IMR-90 (cell line): Measurements from ENCODE around the gene DPP8. TPM values are rescaled to one million over a fixed set of nuclear protein-coding genes. Genes with fewer than 3 reads are reported as not detected.

ENCODE experiments used
- ATAC-seq: fragments of 200-7000 bp; cut with Tn5 transposase; 2 replicates; pipeline ENCODE4 v1.9.1; 2020; ENCODE audit warnings: low read depth, mild to moderate bottlenecking, moderate library complexity
- BruUV-seq: library from RNA; stranded (reverse); fragments of 400-500 nt; replicated peaks from 2 replicates; lab custom pipeline; 2021; lab: Mats Ljungman, UMichigan
- CTCF ChIA-PET: fragments of 300-600 bp; formaldehyde crosslinking; extraction: SDS; loops from one replicate; lab custom pipeline; 2021; ENCODE audit warnings: antibody characterized with exemption; lab: Yijun Ruan, JAX
- POLR2A ChIA-PET: fragments of 300-600 bp; sonication (Branson Sonifier 250); formaldehyde crosslinking; loops from one replicate; lab custom pipeline; 2022; ENCODE audit warnings: antibody characterized with exemption; ENCODE audit not compliant: unreplicated experiment; lab: Charles Lee
- DNase-seq: peaks from one replicate; pipeline ENCODE4 v3.0.0; 2013
- H2AFZ ChIP-seq: replicated peaks from 2 replicates; pipeline ENCODE3; 2013; ENCODE audit warnings: low read length, mild to moderate bottlenecking; ENCODE audit not compliant: poor library complexity
- H2AK5ac ChIP-seq: 2 replicates; pipeline ENCODE4 v1.6.1; 2013; ENCODE audit warnings: low read depth, low read length, inconsistent platforms
- H2AK9ac ChIP-seq: replicated peaks from 2 replicates; pipeline ENCODE3; 2013; ENCODE audit warnings: mild to moderate bottlenecking, low read depth, low read length, moderate library complexity; ENCODE audit not compliant: poor library complexity
- H2BK120ac ChIP-seq: 2 replicates; pipeline ENCODE4 v1.6.1; 2013; ENCODE audit warnings: low read depth, low read length, inconsistent platforms
- H2BK15ac ChIP-seq: 3 replicates; pipeline ENCODE4 v1.6.1; 2013; ENCODE audit warnings: low read depth, low read length, inconsistent platforms
- H2BK20ac ChIP-seq: 2 replicates; pipeline ENCODE4 v1.6.1; 2013; ENCODE audit warnings: low read depth, mild to moderate bottlenecking, inconsistent platforms, low read length, moderate library complexity
- H2BK5ac ChIP-seq: 2 replicates; pipeline ENCODE4 v1.6.1; 2013; ENCODE audit warnings: mild to moderate bottlenecking, low read depth, low read length, inconsistent platforms; ENCODE audit not compliant: poor library complexity, severe bottlenecking
- H3K14ac ChIP-seq: replicated peaks from 2 replicates; pipeline ENCODE4 v1.6.1; 2013; ENCODE audit warnings: low read depth, low read length, inconsistent platforms
- H3K18ac ChIP-seq: 2 replicates; pipeline ENCODE4 v1.6.1; 2013; ENCODE audit warnings: low read depth, low read length, control low read depth
- H3K23ac ChIP-seq: 2 replicates; pipeline ENCODE4 v1.6.1; 2013; ENCODE audit warnings: low read depth, low read length, inconsistent platforms
- H3K27ac ChIP-seq: 2 replicates; pipeline ENCODE4 v1.5.1; 2013; ENCODE audit warnings: mild to moderate bottlenecking, control low read depth, low read length; ENCODE audit not compliant: insufficient read depth
- H3K27me3 ChIP-seq: 2 replicates; pipeline ENCODE4 v1.6.1; 2013; ENCODE audit warnings: low read length; ENCODE audit not compliant: control insufficient read depth, insufficient read depth
- H3K36me3 ChIP-seq: 2 replicates; pipeline ENCODE4 v1.6.1; 2013; ENCODE audit warnings: low read length, mixed read lengths; ENCODE audit not compliant: control insufficient read depth, insufficient read depth
- H3K4ac ChIP-seq: 2 replicates; pipeline ENCODE4 v1.6.1; 2013; ENCODE audit warnings: low read depth, low read length, inconsistent platforms
- H3K4me1 ChIP-seq: 2 replicates; pipeline ENCODE4 v1.6.1; 2013; ENCODE audit warnings: low read length, mixed read lengths; ENCODE audit not compliant: control insufficient read depth, insufficient read depth
- H3K4me2 ChIP-seq: 2 replicates; pipeline ENCODE4 v1.6.1; 2013; ENCODE audit warnings: low read depth, mild to moderate bottlenecking, control low read depth, low read length, moderate library complexity
- H3K4me3 ChIP-seq: 2 replicates; pipeline ENCODE4 v1.5.1; 2013; ENCODE audit warnings: low read depth, mild to moderate bottlenecking, control low read depth, low read length, moderate library complexity; ENCODE audit not compliant: insufficient read depth
- H3K56ac ChIP-seq: 2 replicates; pipeline ENCODE4 v1.6.1; 2013; ENCODE audit warnings: low read length, inconsistent platforms; ENCODE audit not compliant: insufficient read depth; ENCODE audit errors: extremely low read depth
- H3K79me1 ChIP-seq, 2 experiments: 2 replicates each; pipeline ENCODE4 v1.6.1; 2013; ENCODE audit warnings: low read length in 2 of 2, inconsistent platforms in 1 of 2, low read depth in 1 of 2
- H3K9ac ChIP-seq: 2 replicates; pipeline ENCODE4 v1.6.1; 2013; ENCODE audit warnings: low read depth, low read length, control low read depth
- H3K9me1 ChIP-seq: 2 replicates; pipeline ENCODE4 v1.6.1; 2013; ENCODE audit warnings: low read length, inconsistent platforms; ENCODE audit not compliant: insufficient read depth
- H3K9me3 ChIP-seq: 2 replicates; pipeline ENCODE4 v1.6.1; 2013; ENCODE audit warnings: low read length; ENCODE audit not compliant: control insufficient read depth, insufficient read depth
- H4K20me1 ChIP-seq: 2 replicates; pipeline ENCODE4 v1.6.1; 2013; ENCODE audit warnings: low read length, inconsistent platforms; ENCODE audit not compliant: insufficient read depth
- H4K5ac ChIP-seq: 2 replicates; pipeline ENCODE4 v1.6.1; 2013; ENCODE audit warnings: mild to moderate bottlenecking, low read depth, low read length, control low read depth
- H4K8ac ChIP-seq, 2 experiments: 2 replicates each; pipeline ENCODE4 v1.6.1; 2013; ENCODE audit warnings: low read depth in 2 of 2, low read length in 2 of 2, control low read depth in 1 of 2, inconsistent platforms in 1 of 2
- H4K91ac ChIP-seq: 2 replicates; pipeline ENCODE4 v1.6.1; 2013; ENCODE audit warnings: low read depth, low read length, inconsistent platforms; ENCODE audit not compliant: insufficient read depth
- BHLHE40 ChIP-seq: fragments of 150-350 bp; IDR thresholded peaks from 2 replicates; pipeline ENCODE4 v1.6.1; 2016; ENCODE audit warnings: mild to moderate bottlenecking, low read depth, low read length
- CEBPB ChIP-seq: IDR thresholded peaks from 2 replicates; pipeline ENCODE4 v1.6.1; 2012; ENCODE audit warnings: low read depth, low read length, improper control_type of control experiment
- CHD1 ChIP-seq: IDR thresholded peaks from 2 replicates; pipeline ENCODE4 v1.6.1; 2012; ENCODE audit warnings: low read depth, low read length, improper control_type of control experiment
- FOS ChIP-seq: fragments of 150-350 bp; IDR thresholded peaks from 2 replicates; pipeline ENCODE4 v1.6.1; 2016; ENCODE audit warnings: low read depth, low read length
- MAFK ChIP-seq: IDR thresholded peaks from 2 replicates; pipeline ENCODE4 v1.6.1; 2012; ENCODE audit warnings: low read depth, low read length, improper control_type of control experiment
- RCOR1 ChIP-seq: IDR thresholded peaks from 2 replicates; pipeline ENCODE4 v1.6.1; 2012; ENCODE audit warnings: mild to moderate bottlenecking, low read length, improper control_type of control experiment; ENCODE audit not compliant: insufficient replicate concordance
- SMC3 ChIP-seq: fragments of 150-350 bp; IDR thresholded peaks from 2 replicates; pipeline ENCODE4 v1.6.1; 2016; ENCODE audit warnings: low read depth, mild to moderate bottlenecking, antibody characterized with exemption, low read length, moderate library complexity
- dilution Hi-C: fragments of 300-500 bp; cut with HindIII; formaldehyde crosslinking; loops from one replicate; pipeline ENCODE4 v1.14.3; 2018; ENCODE audit warnings: low sequenced_read_pairs; ENCODE audit not compliant: unreplicated experiment
- in situ Hi-C: fragments of 300-500 bp; cut with MboI; formaldehyde crosslinking; loops from 3 replicates; pipeline ENCODE4 v1.14.3; 2019; ENCODE audit warnings: low sequenced_read_pairs, inconsistent platforms, mixed read lengths
- intact Hi-C: fragments of 100-400 bp; cut with micrococcal nuclease; formaldehyde crosslinking; loops from 2 replicates; pipeline ENCODE4 v1.10.0; 2022
- polyA plus RNA-seq, 3 experiments: library from polyadenylated mRNA; depleted of rRNA; stranded (reverse); fragments of >200 nt; gene quantifications; 2 replicates each; pipeline ENCODE4 v1.2.3, GENCODE V29; 2012; ENCODE audit warnings: low replicate concordance in 1 of 3
- total RNA-seq: library from RNA; depleted of rRNA; stranded (reverse); fragments of >200 nt; gene quantifications from 2 replicates; pipeline ENCODE4 v1.2.3, GENCODE V29; 2012
- TF ChIP-seq, protein P1 (sequence below): fragments of 150-350 bp; IDR thresholded peaks from 2 replicates; pipeline ENCODE4 v1.6.1; 2017; ENCODE audit warnings: mild to moderate bottlenecking, antibody characterized with exemption, low read length, low read depth
- TF ChIP-seq, protein P2 (sequence below): fragments of 150-350 bp; IDR thresholded peaks from 2 replicates; pipeline ENCODE4 v1.6.1; 2016; ENCODE audit warnings: low read depth, mild to moderate bottlenecking, low read length, moderate library complexity, borderline replicate concordance
- TF ChIP-seq, protein P3 (sequence below): conservative IDR thresholded peaks from 2 replicates; pipeline ENCODE4 v1.5.1; 2012; ENCODE audit warnings: mild to moderate bottlenecking, low read depth, low read length, improper control_type of control experiment

DPP8 gene
- total and polyA plus RNA-seq, 2 of the 4 experiments (the other 2 are of a cell fraction): 10.7 to 29.4 TPM

DNA sequence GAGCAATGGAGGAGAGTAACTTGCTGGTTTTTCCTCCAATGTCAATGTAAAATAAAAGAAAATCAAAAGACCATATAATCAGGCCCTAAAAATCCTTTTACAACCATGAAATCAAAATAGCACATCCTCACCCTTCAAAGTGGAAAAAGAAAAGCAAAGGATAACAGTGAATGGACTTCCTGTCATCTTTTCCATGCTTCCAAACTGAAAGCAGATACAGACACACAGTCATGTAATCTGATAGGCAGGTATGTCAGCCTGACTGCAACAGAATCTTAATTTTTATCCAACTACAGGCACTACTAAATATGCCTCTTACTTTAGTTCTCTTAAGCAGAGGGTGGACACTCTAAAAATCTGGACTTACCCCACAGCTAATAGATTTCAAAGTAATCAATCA lies 66.9 kb downstream of the DPP8 start:
- Histone ChIP-seq H2AFZ (no peak overlapping the region), H2BK120ac (no peak overlapping the region), H3K36me3 (peaks cover 34% of the 10 kb centered on the region), H4K91ac (no peak overlapping the region), H3K56ac (no peak overlapping the region), H3K9me3 (no peaks in the 10 kb centered on the region), H3K4me1 (no peaks in the 10 kb centered on the region), H3K27ac (no peak overlapping the region), H3K18ac (no peak overlapping the region), H3K9ac (no peak overlapping the region), H3K14ac (no peak overlapping the region), H2BK20ac (no peak overlapping the region), H3K9me1 (no peaks in the 10 kb centered on the region), H3K79me1 (peaks cover 2% of the 10 kb centered on the region in 2 experiments; a peak in 1 of 4 replicates), H3K4ac (no peak overlapping the region), H4K20me1 (no peaks in the 10 kb centered on the region), H3K23ac (no peak overlapping the region), H3K4me3 (no peak overlapping the region), H2AK5ac (no peak overlapping the region), H2BK15ac (no peak overlapping the region), H2BK5ac (no peak overlapping the region), H3K4me2 (no peak overlapping the region), H4K8ac (no peak overlapping the region), H3K27me3 (no peaks in the 10 kb centered on the region), H4K5ac (no peak overlapping the region), H2AK9ac (no peak overlapping the region)
- BruUV-seq: no TSS peak
- ATAC-seq (no peak), DNase-seq (no peak)
- TF ChIP-seq CEBPB (no peak), MAFK (no peak), SMC3 (no peak), FOS (no peak), BHLHE40 (no peak), RCOR1 (no peak), CHD1 (no peak)
- TF ChIP-seq, protein P1, sequence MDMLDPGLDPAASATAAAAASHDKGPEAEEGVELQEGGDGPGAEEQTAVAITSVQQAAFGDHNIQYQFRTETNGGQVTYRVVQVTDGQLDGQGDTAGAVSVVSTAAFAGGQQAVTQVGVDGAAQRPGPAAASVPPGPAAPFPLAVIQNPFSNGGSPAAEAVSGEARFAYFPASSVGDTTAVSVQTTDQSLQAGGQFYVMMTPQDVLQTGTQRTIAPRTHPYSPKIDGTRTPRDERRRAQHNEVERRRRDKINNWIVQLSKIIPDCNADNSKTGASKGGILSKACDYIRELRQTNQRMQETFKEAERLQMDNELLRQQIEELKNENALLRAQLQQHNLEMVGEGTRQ: no peak
- TF ChIP-seq, protein P2, sequence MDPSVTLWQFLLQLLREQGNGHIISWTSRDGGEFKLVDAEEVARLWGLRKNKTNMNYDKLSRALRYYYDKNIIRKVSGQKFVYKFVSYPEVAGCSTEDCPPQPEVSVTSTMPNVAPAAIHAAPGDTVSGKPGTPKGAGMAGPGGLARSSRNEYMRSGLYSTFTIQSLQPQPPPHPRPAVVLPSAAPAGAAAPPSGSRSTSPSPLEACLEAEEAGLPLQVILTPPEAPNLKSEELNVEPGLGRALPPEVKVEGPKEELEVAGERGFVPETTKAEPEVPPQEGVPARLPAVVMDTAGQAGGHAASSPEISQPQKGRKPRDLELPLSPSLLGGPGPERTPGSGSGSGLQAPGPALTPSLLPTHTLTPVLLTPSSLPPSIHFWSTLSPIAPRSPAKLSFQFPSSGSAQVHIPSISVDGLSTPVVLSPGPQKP: no peak
- TF ChIP-seq, protein P3, sequence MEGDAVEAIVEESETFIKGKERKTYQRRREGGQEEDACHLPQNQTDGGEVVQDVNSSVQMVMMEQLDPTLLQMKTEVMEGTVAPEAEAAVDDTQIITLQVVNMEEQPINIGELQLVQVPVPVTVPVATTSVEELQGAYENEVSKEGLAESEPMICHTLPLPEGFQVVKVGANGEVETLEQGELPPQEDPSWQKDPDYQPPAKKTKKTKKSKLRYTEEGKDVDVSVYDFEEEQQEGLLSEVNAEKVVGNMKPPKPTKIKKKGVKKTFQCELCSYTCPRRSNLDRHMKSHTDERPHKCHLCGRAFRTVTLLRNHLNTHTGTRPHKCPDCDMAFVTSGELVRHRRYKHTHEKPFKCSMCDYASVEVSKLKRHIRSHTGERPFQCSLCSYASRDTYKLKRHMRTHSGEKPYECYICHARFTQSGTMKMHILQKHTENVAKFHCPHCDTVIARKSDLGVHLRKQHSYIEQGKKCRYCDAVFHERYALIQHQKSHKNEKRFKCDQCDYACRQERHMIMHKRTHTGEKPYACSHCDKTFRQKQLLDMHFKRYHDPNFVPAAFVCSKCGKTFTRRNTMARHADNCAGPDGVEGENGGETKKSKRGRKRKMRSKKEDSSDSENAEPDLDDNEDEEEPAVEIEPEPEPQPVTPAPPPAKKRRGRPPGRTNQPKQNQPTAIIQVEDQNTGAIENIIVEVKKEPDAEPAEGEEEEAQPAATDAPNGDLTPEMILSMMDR: no peak
- in situ Hi-C loops (no loop called here), intact Hi-C loops (no loop called here), dilution Hi-C loops (no loop called here)
- ChIA-PET POLR2A (no interaction called here), CTCF (no interaction called here)
